ENCODE data around the gene HSFX1.

Gene HSFX1

GRCh38 chrX:149807747-149808458 is 34.0 kb downstream of the HSFX1 start:
- no peak for DNase-seq (ENCODE audit: low spot score)

DNA sequence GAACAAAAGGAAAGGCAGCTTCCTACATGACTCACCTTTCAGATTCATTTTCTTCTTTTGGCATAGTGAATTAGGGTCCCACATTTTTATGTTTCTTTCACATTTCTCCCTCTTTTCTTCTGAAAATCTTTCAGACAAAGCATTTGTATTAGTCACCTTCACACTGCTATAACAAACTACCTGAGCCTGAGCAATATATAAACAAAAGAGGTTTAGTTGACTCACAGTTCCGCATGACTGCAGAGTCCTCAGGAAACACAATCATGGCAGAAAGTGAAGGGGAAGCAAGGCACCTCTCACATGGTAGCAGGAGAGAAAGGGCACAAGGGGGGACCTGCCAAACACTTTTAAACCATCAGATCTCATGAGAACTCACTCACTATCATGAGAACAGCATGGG is 44.8 kb downstream of the HSFX1 start:
- DNase-seq (ENCODE audit: low spot score), result no peak

- no peak for DNase-seq (ENCODE audit: low spot score)
Observed at GRCh38 chrX:149819371-149819770, 45.5 kb downstream of the HSFX1 start.

DNA sequence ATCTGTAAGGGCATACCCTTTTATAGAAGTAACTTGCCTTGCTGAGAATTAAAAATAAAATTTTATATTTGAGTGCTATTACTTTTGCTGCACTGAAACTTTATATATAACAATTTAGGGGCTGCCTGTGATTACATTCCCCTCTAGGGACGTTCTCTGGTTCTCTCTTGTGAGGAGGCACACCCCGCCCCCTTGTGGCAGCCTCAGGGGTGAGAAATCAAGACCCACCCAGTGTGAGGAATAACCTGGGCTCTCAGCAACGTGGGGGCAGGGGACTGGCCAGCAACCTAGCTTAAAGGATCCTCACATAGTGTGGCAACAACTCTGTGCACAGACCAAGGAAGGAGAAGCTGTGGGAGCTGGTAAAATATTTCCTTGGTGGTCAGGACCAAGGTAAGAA is 51.6 kb downstream of the HSFX1 start:
- no peak for DNase-seq (ENCODE audit: low spot score)
